ENCODE measurements around the gene EFCAB6.

Gene EFCAB6

DNA sequence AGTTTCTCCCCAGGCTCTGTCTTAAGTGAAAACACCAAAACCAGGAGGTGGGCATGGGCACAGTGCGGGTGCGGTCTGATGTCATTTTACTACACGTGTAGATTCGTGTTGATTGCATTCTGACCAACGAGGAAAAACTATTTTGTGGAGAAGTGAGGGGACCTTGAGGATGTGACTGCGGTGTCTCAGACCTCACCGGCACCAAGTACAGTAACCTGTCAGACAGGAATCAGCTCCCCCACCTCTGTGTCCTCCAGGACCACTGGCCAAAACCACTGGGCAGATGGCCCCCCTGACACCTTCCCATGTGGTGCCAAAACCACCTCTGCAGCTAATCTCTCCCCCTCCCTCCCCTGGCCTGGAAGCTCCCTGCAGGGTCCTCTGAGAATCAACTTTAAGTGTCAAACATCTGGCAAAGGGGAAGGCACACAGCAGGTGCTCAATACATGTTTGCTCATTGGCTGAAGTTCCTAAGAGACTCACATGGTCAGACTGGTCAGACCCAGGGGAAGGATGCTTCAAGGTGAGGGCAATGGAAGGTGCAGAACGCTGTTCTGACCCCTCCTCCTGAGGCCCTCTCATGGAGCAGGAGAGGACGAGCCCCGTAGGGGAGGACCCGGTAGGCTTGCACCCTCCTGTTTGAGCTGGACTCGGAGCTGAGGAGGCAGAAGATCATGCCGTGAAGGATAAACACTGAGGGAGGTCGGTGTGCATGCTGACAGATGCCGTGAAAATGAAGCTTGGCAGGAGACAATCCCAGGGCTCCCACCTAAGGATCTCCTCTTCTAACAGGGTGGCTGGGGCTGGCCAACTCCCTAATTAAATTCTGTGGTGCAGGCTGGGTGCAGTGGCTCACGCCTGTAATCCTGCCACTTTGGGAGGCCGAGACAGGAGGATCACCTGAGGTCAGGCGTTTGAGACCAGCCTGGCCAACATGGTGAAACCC lies 270.4 kb downstream of the EFCAB6 start:
- no peak for FAIRE-seq

GRCh38 chr22:43541022-43541421 lies 271.1 kb downstream of the EFCAB6 start:
- FAIRE-seq, result no peak

GRCh38 chr22:43540529-43540923 lies 271.6 kb downstream of the EFCAB6 start:
- FAIRE-seq, result no peak

DNA sequence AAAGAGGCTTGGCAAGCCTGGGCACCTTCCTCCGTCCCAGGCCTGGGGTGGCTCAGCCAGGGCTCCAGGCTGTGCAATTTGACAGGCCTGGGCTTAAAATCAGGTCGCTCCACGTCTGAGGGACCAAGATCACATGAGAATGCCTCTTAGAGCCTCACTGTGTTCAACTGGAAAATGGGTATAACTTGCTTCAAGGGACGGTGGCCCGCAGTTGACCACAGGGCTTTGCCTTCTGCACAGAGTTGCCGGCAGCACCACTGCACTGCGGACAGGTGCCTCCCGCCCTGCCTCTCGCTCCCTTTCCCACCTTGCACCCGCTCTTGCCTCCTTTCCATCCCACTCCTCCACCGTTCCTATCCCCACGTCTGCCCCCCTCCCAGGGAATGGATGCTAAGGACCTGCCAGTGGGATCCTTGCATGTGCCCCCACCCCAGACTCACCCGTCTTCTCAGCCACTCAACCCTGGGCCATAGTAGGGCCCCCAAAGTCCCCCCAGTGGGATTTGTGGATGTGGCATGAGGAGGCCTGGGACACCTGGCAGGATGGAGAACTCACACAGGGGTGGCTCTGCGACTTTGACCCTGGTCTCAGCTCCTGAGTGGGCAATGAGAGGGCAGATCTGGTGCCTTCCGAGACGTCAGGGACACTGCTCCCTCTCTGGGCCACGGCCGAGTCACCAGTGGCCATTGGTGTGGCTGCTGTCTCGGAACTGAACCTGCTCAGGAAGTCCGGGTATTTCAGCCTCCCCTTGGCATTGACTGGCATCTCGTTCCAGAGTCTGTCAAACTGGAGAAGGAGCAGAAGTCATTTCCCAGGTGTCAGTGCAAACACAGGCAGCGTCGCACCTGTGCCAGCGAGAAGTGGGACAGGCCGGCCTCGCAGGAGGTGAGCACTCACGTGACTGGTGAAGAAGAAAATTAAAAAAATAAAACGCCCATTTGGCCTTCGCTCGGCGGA lies 272.3 kb downstream of the EFCAB6 start:
- no peak for FAIRE-seq

DNA sequence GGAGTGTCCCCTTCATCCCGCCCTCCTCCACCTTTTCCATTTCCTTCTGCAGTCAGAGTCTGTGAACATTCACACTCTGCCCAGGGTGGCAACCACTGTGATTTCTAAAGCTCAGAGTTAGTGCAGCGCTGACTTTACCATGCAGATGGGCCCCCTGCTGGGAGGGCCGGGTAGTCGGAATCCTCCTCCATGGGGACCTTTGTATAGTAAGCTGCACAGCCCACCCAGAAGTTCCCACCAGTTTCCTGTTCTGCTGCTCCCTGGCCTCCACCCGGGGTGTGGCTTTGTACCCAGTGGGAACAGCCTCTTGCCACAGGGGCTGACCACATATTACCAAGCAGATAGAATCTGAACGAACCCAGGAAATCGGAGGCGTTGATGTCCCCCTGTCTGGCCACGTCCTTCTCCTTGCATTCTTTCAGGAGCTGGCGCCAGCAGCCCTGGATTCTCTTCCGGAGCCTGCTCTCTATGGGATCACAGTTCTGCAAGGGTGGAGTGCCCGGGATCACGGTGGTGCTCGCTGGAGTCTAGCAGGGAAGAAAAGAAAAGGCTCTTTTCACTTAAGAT lies 275.0 kb downstream of the EFCAB6 start:
- no peak for FAIRE-seq

DNA sequence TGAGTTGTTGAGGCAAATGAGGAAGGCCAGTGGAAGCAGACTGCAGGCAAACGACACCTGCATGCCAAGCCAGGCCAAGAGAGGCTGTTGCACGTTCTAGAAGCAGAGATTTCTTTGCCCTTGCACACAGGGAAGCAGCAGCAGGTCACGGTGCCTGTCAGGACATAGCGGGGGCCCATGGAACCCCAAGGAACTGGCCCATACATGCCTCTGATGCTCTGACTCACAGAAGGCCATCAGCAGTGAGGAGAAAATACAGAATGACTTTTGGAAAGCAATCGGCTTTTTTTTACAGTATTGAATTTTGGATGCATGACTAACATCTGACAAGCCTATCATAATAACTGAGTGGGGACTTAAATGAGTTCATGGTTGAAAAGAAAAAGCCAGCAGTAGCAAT lies 276.4 kb downstream of the EFCAB6 start:
- no peak for FAIRE-seq

- FAIRE-seq, result no peak
Observed at GRCh38 chr22:43535336-43535735, 276.8 kb downstream of the EFCAB6 start.

DNA sequence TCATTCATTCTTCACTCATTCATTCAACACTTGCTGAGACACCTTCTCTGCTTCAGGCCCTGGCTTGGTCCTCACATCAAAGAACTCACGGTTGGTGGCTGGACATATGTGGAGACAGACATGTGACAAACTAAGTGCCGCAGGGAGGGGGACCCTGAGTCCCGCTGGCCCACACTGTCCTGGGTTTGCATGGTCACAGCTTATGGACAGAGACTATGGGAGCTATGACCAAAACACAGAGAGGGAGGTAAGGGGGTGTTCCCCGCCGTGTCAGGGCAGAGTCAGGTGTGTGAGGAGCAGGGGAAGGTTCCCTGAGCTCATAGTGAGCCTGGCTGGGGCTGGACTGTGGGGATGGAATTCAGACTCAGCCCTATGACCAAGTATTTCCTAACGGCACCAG lies 277.2 kb downstream of the EFCAB6 start:
- FAIRE-seq, result no peak

DNA sequence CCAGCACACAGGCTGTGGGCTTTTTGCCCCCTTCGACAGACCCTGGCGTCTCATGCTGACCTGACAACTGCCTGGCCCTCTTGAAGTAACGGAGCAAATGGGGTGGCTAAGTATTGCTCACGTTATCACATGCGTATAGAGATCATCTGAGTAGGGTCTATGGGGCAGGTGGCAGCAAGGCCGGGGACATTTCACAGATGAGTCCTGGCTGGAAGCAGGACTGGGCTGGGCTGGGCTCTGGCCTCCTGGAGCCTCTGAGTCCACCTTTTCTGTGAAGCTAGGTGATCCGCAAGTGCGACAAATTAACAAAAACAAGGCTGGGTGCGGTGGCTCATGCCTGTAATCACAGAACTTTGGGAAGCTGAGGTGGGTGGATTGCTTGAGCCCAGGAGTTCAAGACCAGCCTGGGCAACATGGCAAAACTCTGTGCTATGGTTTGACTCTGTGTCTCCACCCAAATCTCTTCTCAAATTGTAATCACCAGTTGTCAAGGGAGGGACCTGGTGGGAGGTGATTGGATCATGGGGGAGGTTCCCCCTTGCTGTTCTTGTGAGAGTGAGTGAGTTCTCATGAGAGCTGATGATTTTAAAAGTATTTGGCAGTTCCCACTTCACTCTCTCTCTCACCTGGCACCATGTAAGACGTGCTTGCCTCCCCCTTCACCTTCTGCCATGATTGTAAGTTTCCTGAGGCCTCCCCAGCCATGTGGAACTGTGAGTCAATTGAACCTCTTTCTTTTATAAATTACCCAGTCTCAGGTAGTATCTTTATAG lies 278.3 kb downstream of the EFCAB6 start:
- FAIRE-seq, result no peak

DNA sequence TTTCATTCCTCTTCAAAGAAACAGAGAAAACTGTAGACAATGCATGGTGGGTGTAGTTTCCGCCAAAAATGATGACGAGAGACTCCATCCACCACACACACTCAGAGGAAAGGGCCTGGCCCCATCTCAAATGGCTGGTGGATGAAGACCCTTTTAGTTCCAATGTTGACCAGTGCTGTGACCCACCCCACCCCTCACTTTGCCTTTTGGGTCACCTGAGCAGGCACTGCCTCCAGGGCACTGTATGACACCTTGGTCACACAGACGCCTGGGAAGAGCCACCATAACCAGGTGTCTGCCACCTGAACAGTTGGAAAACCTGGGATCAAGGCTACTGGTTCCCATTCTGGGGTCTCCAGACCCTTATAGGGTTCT lies 279.0 kb downstream of the EFCAB6 start:
- no peak for FAIRE-seq

DNA sequence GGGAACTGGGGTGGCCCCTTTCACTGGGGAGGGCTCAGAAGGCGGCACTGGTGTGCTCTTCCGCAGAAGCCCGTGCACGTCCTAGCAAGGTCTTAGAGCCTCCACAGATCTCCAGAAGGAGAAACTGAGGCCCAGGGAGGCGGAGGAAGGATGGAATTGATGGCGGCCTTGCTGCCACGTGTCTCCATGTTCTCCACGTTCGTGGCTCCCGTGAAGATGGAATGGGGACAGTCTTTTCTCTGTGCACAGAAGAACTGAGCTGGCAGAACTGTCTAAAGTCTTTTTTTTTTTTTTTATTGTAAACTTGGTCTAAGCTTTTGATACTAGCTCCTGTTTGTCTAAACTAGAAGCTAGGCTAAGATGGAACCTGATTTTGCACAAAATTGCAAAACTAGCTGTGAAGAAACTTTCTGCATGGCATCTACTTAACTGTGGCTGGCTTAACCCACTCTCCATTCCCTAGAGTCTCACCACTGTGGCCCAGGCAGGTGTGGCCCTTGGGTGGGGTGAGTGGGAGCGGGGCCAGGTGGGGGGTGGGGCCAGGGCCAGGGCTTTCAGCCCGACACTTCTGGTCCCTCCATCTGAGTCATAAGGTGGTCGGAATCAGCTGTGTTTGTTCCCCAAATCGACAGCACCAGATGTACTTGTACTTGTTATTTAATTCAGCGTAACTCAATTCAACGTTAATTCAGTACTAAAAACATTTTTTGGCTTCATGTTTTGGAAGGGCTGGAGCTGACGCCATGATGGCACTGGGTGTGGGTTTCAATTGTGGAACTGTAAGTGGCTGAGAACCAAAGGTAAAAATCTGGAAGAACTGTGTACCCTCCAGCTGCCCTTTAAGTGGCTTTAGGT lies 279.6 kb downstream of the EFCAB6 start:
- FAIRE-seq, result no peak

DNA sequence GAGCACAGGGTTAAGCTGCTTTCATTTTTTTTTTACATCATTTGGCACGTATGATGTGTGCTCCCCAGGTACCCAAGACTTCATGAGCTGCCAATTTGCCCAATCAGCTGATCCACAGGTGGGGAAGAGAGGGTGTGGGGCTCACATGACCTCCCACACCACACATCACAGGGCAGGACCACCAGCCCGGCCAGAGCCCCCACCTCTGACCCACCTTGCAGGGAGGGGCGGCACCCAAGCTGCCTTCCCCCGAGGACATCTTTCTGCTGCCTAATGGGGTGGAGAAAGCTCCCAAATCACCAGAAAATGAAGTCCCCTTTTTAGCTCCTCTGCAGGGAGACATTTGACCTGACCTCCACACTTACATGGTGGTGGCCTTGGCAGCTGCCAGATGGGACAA lies 280.5 kb downstream of the EFCAB6 start:
- no peak for FAIRE-seq

GRCh38 chr22:43530349-43531201 lies 281.5 kb downstream of the EFCAB6 start:
- no peak for FAIRE-seq

DNA sequence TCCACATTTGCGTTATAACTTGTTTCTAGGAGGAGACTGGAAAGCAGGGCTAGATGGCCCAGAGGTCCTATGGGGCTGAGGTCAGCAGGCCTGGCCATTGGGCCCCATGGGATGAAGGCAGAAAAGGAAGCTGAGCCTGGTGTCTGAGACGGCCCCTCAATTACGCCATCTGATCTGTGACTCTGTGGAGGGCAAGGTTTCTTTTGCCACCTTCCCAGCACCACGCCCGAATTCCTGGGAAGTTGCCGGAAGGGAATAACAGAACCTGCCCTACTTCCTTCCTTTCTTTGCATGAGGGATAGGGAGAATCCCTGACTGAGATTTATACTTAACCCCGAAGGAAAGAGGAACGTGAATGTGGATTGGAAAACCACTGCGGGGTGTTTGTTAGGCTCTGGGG lies 282.2 kb downstream of the EFCAB6 start:
- no peak for FAIRE-seq

DNA sequence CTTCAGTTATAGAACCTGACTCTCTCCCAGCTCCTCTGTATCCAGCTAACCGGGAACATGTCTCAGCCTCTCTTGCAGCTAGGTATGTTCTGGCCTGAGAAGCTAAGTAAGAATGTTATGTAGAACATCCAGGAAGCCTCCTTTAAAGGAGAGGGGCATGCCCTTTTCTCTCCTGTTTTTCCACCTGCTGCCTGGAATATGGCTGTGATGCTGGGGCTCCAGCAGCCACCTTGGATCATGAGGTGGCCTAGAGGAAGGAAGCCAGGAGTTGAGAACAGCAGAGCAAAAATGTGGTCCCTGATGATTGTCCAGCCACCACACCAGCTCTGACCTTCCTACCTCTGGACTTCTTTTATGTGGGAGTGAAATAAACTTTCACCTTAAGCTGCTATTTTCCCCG lies 282.6 kb downstream of the EFCAB6 start:
- FAIRE-seq, result no peak

DNA sequence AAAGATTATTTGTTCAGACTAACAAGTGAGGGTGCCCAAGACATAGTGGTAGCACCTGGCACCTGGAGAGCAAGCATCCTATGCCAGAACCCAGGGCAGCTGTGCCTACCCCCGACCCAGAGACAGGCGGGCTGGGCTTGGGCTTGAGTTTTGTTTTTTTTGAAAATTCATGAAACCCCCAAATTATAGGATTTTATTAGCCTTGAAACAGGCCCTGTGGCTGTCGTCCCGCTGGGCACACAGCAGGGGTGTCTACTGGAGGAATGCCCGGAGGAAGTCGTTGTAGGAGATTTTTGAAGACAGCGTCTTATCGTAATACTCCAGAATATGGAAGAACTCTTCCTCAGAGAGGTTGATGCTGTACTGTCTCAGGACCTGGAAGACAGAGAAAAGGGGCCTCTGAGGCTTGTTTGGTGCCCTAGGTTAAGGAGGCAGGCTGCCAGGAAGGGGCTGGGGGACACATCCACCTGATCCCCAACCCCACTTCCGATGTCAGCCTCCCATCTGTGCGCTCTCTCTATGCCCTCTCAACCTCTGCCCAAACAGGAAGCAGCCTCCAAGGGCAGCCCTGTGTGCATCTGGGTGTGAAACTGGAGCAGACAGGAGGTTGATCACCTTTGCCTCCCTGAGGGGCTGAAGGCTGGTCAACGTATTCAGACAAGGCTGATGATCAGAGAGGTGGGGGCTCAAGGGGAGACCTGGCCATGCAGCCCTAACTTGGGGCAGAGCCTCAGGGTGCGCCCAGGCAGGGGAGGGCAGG lies 283.3 kb downstream of the EFCAB6 start:
- no peak for FAIRE-seq

DNA sequence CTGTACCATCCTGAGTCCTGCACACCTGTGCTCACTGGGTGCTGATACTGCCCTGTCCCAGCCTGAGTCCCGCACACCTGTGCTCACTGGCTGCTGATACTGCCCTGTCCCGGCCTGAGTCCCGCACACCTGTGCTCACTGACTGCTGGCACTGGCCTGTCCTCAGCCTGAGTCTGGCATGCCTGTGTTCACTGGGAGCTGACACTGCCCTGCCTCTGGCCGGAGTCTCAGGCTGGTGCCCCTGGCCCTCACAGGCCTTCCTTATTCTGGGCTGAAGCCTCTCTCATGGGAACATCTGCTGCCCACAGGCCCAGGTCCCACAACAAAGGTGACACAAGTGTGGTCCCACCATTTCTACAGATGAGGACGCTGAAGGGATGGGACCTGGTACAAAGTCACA lies 285.2 kb downstream of the EFCAB6 start:
- no peak for FAIRE-seq

DNA sequence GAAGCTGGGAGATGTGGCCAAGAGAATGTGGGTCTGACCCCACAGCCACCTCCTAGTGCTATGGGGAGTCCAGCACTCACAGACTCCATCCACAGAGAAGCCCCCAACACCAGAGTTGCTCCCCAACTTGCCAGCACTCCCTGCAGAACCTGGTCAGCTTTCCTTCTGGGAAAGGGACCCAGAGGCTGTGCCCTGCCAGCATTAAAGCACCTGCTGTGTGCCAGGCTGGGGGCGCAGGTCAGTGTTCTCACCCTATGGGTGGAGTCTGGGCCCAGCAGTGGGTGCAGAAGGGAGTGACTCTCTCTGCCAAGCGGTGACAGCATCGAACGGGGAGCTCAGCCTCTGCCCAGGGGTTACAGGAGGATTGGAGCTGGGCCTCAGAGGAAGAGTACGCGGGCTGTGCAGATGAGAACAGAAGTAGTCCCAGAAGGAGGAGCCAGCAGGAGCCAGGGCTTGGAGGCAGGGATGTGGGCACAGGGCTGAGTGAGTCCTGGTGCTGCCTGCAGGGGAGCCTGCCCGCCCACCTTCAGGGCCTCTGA lies 285.9 kb downstream of the EFCAB6 start:
- no peak for FAIRE-seq

DNA sequence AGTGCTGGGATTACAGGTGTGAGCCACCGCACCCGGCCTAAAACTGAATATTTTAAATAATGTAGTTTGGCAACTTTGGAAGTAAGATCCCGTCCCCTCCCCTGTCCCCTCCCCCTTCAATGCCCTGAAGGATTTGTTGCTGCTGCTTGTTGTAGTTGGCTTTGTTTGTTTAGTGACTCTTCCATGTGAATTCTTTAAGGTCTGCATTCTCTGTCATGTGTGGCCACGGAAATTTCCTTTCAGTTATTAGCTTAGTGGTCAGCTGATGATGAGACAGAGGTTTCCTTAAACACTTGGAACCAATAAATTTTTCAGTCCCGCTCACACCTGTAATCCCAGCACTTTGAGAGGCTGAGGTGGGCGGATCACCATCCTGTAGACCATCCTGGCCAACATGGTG lies 290.4 kb downstream of the EFCAB6 start:
- no peak for FAIRE-seq

Data from endometrium (tissue), 2 donors.